Neural crest cell (in vitro differentiated cells): Measurements from ENCODE around the gene ZFAND3. TPM values are rescaled to one million over a fixed set of nuclear protein-coding genes. Genes with fewer than 3 reads are reported as not detected.

ENCODE experiments used
- DNase-seq: peaks from one replicate; pipeline ENCODE4 v3.0.0; 2021; ENCODE audit warnings: low read depth, mixed read lengths, low spot score
- H3K27ac Mint-ChIP-seq: one replicate; pipeline ENCODE4 v1.8.0; 2021; ENCODE audit warnings: mild to moderate bottlenecking, mixed read lengths; ENCODE audit not compliant: unreplicated experiment
- H3K27me3 Mint-ChIP-seq: 2 replicates; pipeline ENCODE4 v1.8.0; 2021; ENCODE audit warnings: low read depth, mild to moderate bottlenecking, mixed read lengths
- H3K36me3 Mint-ChIP-seq: 2 replicates; pipeline ENCODE4 v1.8.0; 2021; ENCODE audit warnings: low read depth, mild to moderate bottlenecking, mixed read lengths
- H3K4me1 Mint-ChIP-seq: 2 replicates; pipeline ENCODE4 v1.8.0; 2021; ENCODE audit warnings: mixed read lengths
- H3K4me3 Mint-ChIP-seq: one replicate; pipeline ENCODE4 v1.8.0; 2021; ENCODE audit warnings: mild to moderate bottlenecking, mixed read lengths
- H3K9me3 Mint-ChIP-seq: 2 replicates; pipeline ENCODE4 v1.8.0; 2021; ENCODE audit warnings: mixed read lengths
- CTCF ChIP-seq: fragments of 200-600 bp; sonication (generic); conservative IDR thresholded peaks from 2 replicates; pipeline ENCODE4 v1.5.0; 2021; ENCODE audit warnings: antibody characterized with exemption, mild to moderate bottlenecking
- total RNA-seq: library from RNA; stranded (reverse); gene quantifications from 2 replicates; pipeline ENCODE4 v1.2.1, GENCODE V29; 2021

Gene ZFAND3
- total RNA-seq, 1 donor from 2014 or later: 65.9 TPM

GRCh38 chr6:37938909-37939308 lies 119.4 kb downstream of the ZFAND3 start:
- Mint-ChIP-seq H3K9me3 (no peaks in the 10 kb centered on the region), H3K4me1 (peaks cover 3% of the 10 kb centered on the region), H3K36me3 (no peaks in the 10 kb centered on the region), H3K27ac (no peak overlapping the region), H3K27me3 (no peaks in the 10 kb centered on the region), H3K4me3 (no peak overlapping the region)
- TF ChIP-seq CTCF: no peak
- DNase-seq: no peak

- peaks cover 3% of the 10 kb centered on the region for H3K4me1 Mint-ChIP-seq
These were observed 120.7 kb downstream of the ZFAND3 start for GRCh38 chr6:37940074-37940847.

GRCh38 chr6:37941871-37942270 lies 122.3 kb downstream of the ZFAND3 start:
- H3K27me3 Mint-ChIP-seq: no peaks in the 10 kb centered on the region
- no peak for DNase-seq

More at GRCh38 chr6:37940074-37940847, 120.7 kb downstream of the ZFAND3 start:
- Mint-ChIP-seq H3K27ac (no peak overlapping the region), H3K36me3 (no peaks in the 10 kb centered on the region), H3K27me3 (no peaks in the 10 kb centered on the region), H3K9me3 (no peaks in the 10 kb centered on the region), H3K4me3 (no peak overlapping the region)
- no peak for TF ChIP-seq CTCF
- DNase-seq: no peak

GRCh38 chr6:37942606-37943376 lies 123.3 kb downstream of the ZFAND3 start:
- Mint-ChIP-seq H3K9me3 (no peaks in the 10 kb centered on the region), H3K4me1 (peaks cover 21% of the 10 kb centered on the region), H3K27ac (no peak overlapping the region), H3K36me3 (peaks cover under 1% of the 10 kb centered on the region), H3K27me3 (no peaks in the 10 kb centered on the region), H3K4me3 (no peak overlapping the region)
- no peak for DNase-seq
- no peak for TF ChIP-seq CTCF

More at GRCh38 chr6:37941871-37942270, 122.3 kb downstream of the ZFAND3 start:
- no peak for TF ChIP-seq CTCF
- Mint-ChIP-seq H3K4me1 (peaks cover 15% of the 10 kb centered on the region), H3K36me3 (no peaks in the 10 kb centered on the region), H3K9me3 (no peaks in the 10 kb centered on the region), H3K4me3 (no peak overlapping the region), H3K27ac (no peak overlapping the region)

GRCh38 chr6:37943436-37944058 lies 124.0 kb downstream of the ZFAND3 start:
- H3K9me3 Mint-ChIP-seq: peaks cover 1% of the 10 kb centered on the region
- DNase-seq: no peak

More at GRCh38 chr6:37943436-37944058, 124.0 kb downstream of the ZFAND3 start:
- H3K4me1 Mint-ChIP-seq: peaks cover 19% of the 10 kb centered on the region
- H3K4me3 Mint-ChIP-seq: no peak overlapping the region
- H3K27me3 Mint-ChIP-seq: no peaks in the 10 kb centered on the region
- TF ChIP-seq CTCF: no peak
- H3K36me3 Mint-ChIP-seq: peaks cover 2% of the 10 kb centered on the region
- no peak overlapping the region for H3K27ac Mint-ChIP-seq
